GM13977 (cell line): ENCODE data around the gene RAI14.

Experiments
- DNase-seq: peaks from one replicate; pipeline ENCODE4 v3.0.0; 2012; ENCODE audit warnings: low spot score
- CTCF ChIP-seq: IDR thresholded peaks from 2 replicates; pipeline ENCODE4 v1.5.1; 2012; ENCODE audit warnings: mild to moderate bottlenecking, control low read depth; ENCODE audit not compliant: insufficient read depth; ENCODE audit errors: extremely low read depth, missing control alignments
- in situ Hi-C: fragments of 300-500 bp; cut with MboI; formaldehyde crosslinking; loops from one replicate; pipeline ENCODE4 v1.12.0; 2022; ENCODE audit warnings: low sequenced_read_pairs, low pct_unique_long_range_greater_than_20kb, mixed read lengths, inconsistent platforms; ENCODE audit not compliant: unreplicated experiment

Gene RAI14

DNA sequence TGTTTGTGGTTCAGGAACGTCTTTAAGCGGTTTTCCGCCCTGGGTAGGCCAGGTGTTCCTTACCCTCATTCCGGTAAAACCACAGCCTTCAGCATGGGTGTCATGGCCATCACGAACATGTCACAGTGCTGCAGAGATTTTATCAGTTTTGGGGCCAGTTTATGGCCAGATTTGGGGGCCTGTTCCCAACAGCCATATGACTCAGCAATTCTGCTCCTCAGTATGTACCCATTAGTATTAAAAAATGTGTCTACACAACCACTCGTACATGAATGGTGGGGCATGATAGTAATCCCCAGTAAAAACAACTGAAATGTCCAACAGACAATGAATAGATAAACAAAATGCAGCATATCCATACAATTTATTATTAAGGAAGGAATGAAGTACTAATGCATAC is 130.9 kb downstream of the RAI14 start:
- TF ChIP-seq CTCF = no peak
- in situ Hi-C loops = no loop called here
- DNase-seq = no peak

DNA sequence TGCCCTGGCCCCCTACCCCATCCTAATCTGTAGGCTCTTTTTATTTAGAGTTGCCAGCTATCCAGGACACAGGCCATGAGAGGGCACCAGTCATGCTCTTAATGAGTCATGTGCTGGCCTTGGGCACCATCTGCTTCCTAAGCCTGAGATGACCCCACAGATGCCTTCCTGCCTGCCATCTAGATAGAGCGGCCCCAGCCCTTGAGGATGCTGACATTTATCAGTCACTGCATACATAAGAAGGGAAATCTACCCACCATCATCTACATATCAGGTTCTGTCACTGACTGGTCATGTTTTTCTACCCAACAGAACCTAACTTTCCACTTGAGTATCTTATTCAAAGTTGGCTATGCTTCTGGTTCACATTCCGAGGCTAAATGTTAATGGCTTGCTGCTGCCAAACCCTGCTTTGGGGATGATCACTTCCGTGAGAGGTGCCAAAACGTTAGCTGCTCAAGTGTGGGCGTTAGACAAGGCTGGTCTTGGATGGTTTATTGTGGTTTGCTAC is 132.9 kb downstream of the RAI14 start:
- in situ Hi-C loops = no loop called here
- no peak for TF ChIP-seq CTCF
- no peak for DNase-seq

GRCh38 chr5:34789639-34790038 is 133.5 kb downstream of the RAI14 start:
- no peak for DNase-seq
- no peak for TF ChIP-seq CTCF
- in situ Hi-C loops = no loop called here

DNA sequence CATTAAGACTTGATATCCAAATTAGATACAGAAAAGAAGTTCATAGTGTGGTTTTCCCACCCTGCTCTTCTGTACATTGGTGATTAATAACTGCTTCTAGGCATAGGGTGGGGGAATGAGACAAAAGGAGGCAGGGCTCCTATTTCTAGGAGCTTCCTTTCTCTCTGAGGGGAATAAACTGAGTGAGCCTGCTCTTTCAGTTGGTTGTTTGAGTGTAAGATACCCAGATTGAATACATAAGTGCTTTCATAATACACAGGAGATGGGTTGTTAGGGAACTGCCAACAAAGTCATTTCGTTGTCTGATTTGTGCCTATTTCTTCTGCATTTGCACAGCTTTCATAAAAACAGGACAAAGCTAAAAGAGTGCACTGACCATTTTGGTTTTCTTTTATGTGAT is 133.9 kb downstream of the RAI14 start:
- no peak for TF ChIP-seq CTCF
- in situ Hi-C loops = no loop called here
- no peak for DNase-seq

DNA sequence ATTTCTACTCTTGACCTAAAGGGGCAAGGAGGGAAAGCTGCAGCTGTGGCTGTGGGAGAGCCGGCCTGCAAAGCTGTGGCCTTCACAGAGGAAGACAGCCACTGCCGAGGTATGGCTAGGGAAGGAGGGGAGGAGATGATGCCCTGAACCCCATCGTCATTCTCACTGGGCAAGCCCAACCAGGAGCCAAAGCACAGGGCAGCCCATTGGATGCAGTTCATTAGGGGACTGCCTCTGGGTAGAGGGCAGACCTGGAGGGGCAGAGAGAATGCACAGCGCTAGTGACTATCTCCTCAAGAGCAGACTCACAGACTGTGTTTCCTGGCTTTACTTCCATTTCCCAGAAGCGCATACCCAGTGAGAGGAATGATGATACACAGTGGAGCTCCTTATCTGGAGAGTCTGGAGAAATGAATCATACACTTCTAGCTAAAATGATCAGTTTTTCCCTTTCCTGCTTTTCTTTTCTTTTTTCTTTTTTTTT is 135.7 kb downstream of the RAI14 start:
- no peak for DNase-seq
- in situ Hi-C loops = no loop called here

GRCh38 chr5:34802834-34803563 is 146.9 kb downstream of the RAI14 start:
- no peak for TF ChIP-seq CTCF
- DNase-seq = no peak
- in situ Hi-C loops = no loop called here

More for the DNA sequence above, 135.7 kb downstream of the RAI14 start:
- no peak for TF ChIP-seq CTCF
